GM23338 (cell line): ENCODE data around the gene IL21R. TPM values are rescaled to one million over a fixed set of nuclear protein-coding genes. Genes with fewer than 3 reads are reported as not detected.

ENCODE experiments used
- ATAC-seq: fragments of 200-7000 bp; cut with Tn5 transposase; 3 replicates; pipeline ENCODE4 v1.9.1; 2020
- DNase-seq: peaks from one replicate; pipeline ENCODE4 v3.0.0-alpha.2; 2015; ENCODE audit warnings: low spot score
- H2AFZ ChIP-seq: fragments of 200-600 bp; sonication (generic); 2 replicates; pipeline ENCODE4 v1.8.0; 2016; ENCODE audit warnings: antibody characterized with exemption, mild to moderate bottlenecking, moderate library complexity
- H3F3A ChIP-seq: fragments of 200-600 bp; sonication (generic); replicated peaks from 2 replicates; pipeline ENCODE4 v1.8.0; 2017; ENCODE audit warnings: antibody characterized with exemption, mixed run types, low read depth
- H3K27ac ChIP-seq: fragments of 200-600 bp; sonication (generic); 2 replicates; pipeline ENCODE4 v1.6.1; 2016; ENCODE audit warnings: low read depth
- H3K27me3 ChIP-seq: fragments of 200-600 bp; sonication (generic); 2 replicates; pipeline ENCODE4 v1.8.0; 2016; ENCODE audit warnings: mild to moderate bottlenecking, mixed run types, moderate library complexity; ENCODE audit not compliant: insufficient read depth
- H3K36me3 ChIP-seq: fragments of 200-600 bp; sonication (generic); 2 replicates; pipeline ENCODE4 v1.8.0; 2016; ENCODE audit warnings: mild to moderate bottlenecking; ENCODE audit not compliant: insufficient read depth
- H3K4me1 ChIP-seq: fragments of 200-600 bp; sonication (generic); 2 replicates; pipeline ENCODE4 v1.8.0; 2016; ENCODE audit warnings: mild to moderate bottlenecking, moderate library complexity; ENCODE audit not compliant: insufficient read depth
- H3K4me2 ChIP-seq: fragments of 200-600 bp; sonication (generic); 2 replicates; pipeline ENCODE4 v1.7.1; 2017; ENCODE audit warnings: mixed run types
- H3K4me3 ChIP-seq: fragments of 200-600 bp; sonication (generic); 2 replicates; pipeline ENCODE4 v1.6.1; 2016; ENCODE audit warnings: mixed run types
- H3K79me2 ChIP-seq: fragments of 200-600 bp; sonication (generic); replicated peaks from 2 replicates; pipeline ENCODE4 v1.8.0; 2017; ENCODE audit warnings: mild to moderate bottlenecking; ENCODE audit not compliant: insufficient read depth
- H3K9me2 ChIP-seq: fragments of 200-600 bp; sonication (generic); 2 replicates; pipeline ENCODE4 v1.8.0; 2017; ENCODE audit not compliant: insufficient read depth
- H4K20me1 ChIP-seq: fragments of 200-600 bp; sonication (generic); replicated peaks from 2 replicates; pipeline ENCODE4 v1.8.0; 2017; ENCODE audit warnings: mild to moderate bottlenecking; ENCODE audit not compliant: insufficient read depth
- H3K27ac Mint-ChIP-seq: 2 replicates; pipeline ENCODE4 v1.8.0; 2020; ENCODE audit warnings: inconsistent platforms, mild to moderate bottlenecking, moderate library complexity, mixed read lengths
- H3K27me3 Mint-ChIP-seq: 3 replicates; pipeline ENCODE4 v1.8.0; 2022; ENCODE audit warnings: low read depth, mild to moderate bottlenecking, moderate library complexity, mixed read lengths, inconsistent platforms; ENCODE audit not compliant: insufficient read depth, poor library complexity
- H3K36me3 Mint-ChIP-seq: 3 replicates; pipeline ENCODE4 v1.8.0; 2021; ENCODE audit warnings: low read depth, mild to moderate bottlenecking, inconsistent platforms, moderate library complexity, mixed read lengths
- H3K4me1 Mint-ChIP-seq: 3 replicates; pipeline ENCODE4 v1.8.0; 2020; ENCODE audit warnings: mild to moderate bottlenecking, inconsistent platforms, mixed read lengths
- H3K4me3 Mint-ChIP-seq: 3 replicates; pipeline ENCODE4 v1.8.0; 2021; ENCODE audit warnings: moderate library complexity, mild to moderate bottlenecking, inconsistent platforms, mixed read lengths
- H3K9me3 Mint-ChIP-seq: 3 replicates; pipeline ENCODE4 v1.8.0; 2020; ENCODE audit warnings: moderate library complexity, mild to moderate bottlenecking, inconsistent platforms, mixed read lengths
- CREB1 ChIP-seq: fragments of 250-450 bp; sonication (Bioruptor Pico); IDR thresholded peaks from 2 replicates; pipeline ENCODE4 v1.5.0; 2020; ENCODE audit warnings: low read depth, mild to moderate bottlenecking, moderate library complexity
- CTCF ChIP-seq, 2 experiments: fragments of 200-600 bp in 1 of 2; sonication (generic) in 1 of 2; conservative IDR thresholded peaks; 2 replicates each; pipeline versions ENCODE4 v1.5.1 to v1.6.1; 2016 to 2017; ENCODE audit warnings: antibody characterized with exemption in 2 of 2, low read depth in 2 of 2, mild to moderate bottlenecking in 2 of 2, moderate library complexity in 1 of 2
- EZH2phosphoT487 ChIP-seq: fragments of 200-600 bp; sonication (generic); IDR thresholded peaks from one replicate; pipeline ENCODE4 v1.8.1; 2018; ENCODE audit warnings: antibody characterized with exemption; ENCODE audit not compliant: unreplicated experiment
- JUNB ChIP-seq: IDR thresholded peaks from one replicate; pipeline ENCODE4 v1.6.1; 2016; ENCODE audit warnings: antibody characterized with exemption; ENCODE audit not compliant: unreplicated experiment
- NANOG ChIP-seq: IDR thresholded peaks from 2 replicates; pipeline ENCODE4 v1.6.1; 2016; ENCODE audit warnings: antibody characterized with exemption, borderline replicate concordance
- POLR2AphosphoS5 ChIP-seq: IDR thresholded peaks from 2 replicates; pipeline ENCODE4 v1.6.1; 2016; ENCODE audit warnings: antibody characterized with exemption, low read depth
- REST ChIP-seq: IDR thresholded peaks from one replicate; pipeline ENCODE4 v1.6.1; 2018; ENCODE audit warnings: antibody characterized with exemption; ENCODE audit not compliant: unreplicated experiment
- STAT1 ChIP-seq: IDR thresholded peaks from one replicate; pipeline ENCODE4 v1.6.1; 2016; ENCODE audit warnings: antibody characterized with exemption; ENCODE audit not compliant: unreplicated experiment
- ZNF114 ChIP-seq: fragments of 250-450 bp; sonication (Bioruptor Pico); IDR thresholded peaks from 2 replicates; pipeline ENCODE4 v1.5.0; 2020; ENCODE audit warnings: mild to moderate bottlenecking, moderate library complexity
- ZNF331 ChIP-seq: fragments of 250-450 bp; sonication (Bioruptor Pico); IDR thresholded peaks from 2 replicates; pipeline ENCODE4 v1.5.0; 2020; ENCODE audit warnings: low read depth, mild to moderate bottlenecking, moderate library complexity
- polyA plus RNA-seq: library from polyadenylated mRNA; unstranded; fragments of >200 nt; fragmentation: Nextera tagmentation; extraction: Ambion mirVana; gene quantifications from 2 replicates; pipeline ENCODE4 v1.2.1, GENCODE V29; 2016
- total RNA-seq: library from RNA; depleted of rRNA; stranded (reverse); fragments of >200 nt; shearing (Covaris generic); gene quantifications from 2 replicates; pipeline ENCODE4 v1.2.3, GENCODE V29; 2014

IL21R gene
- total and polyA plus RNA-seq, 2 experiments from 2014 or later = 0.42 to 2.6 TPM

GRCh38 chr16:27485126-27485525 lies 83.2 kb downstream of the IL21R start:
- no peaks in the 10 kb centered on the region for H3K9me3 Mint-ChIP-seq

GRCh38 chr16:27485811-27486210 lies 83.8 kb downstream of the IL21R start:
- H3F3A ChIP-seq = no peaks in the 10 kb centered on the region
- H3K9me3 Mint-ChIP-seq = no peaks in the 10 kb centered on the region
- no peak overlapping the region for H3K27ac Mint-ChIP-seq
- no peak for TF ChIP-seq CREB1 (CRISPR knock-in tag)
- TF ChIP-seq JUNB = no peak
- TF ChIP-seq POLR2AphosphoS5 = no peak
- no peak for TF ChIP-seq REST
- TF ChIP-seq STAT1 = no peak
- no peak for TF ChIP-seq ZNF114 (CRISPR knock-in tag)
- TF ChIP-seq CTCF (conservative IDR thresholded peaks at IDR 0.05; ENCODE audit: low read depth in 2 of 2) = no peak
- no peak for TF ChIP-seq EZH2phosphoT487
- TF ChIP-seq ZNF331 (CRISPR knock-in tag) = no peak
- TF ChIP-seq NANOG = no peak
- no peaks in the 10 kb centered on the region for H3K9me2 ChIP-seq
- peaks cover 88% of the 10 kb centered on the region for H3K36me3 Mint-ChIP-seq
- no peak overlapping the region for H3K4me2 ChIP-seq
- H3K27me3 ChIP-seq = no peaks in the 10 kb centered on the region
- no peaks in the 10 kb centered on the region for H3K4me1 ChIP-seq
- peaks cover 3% of the 10 kb centered on the region; the same call in 1 of the 2 replicates for H4K20me1 ChIP-seq
- no peak overlapping the region for H3K27ac ChIP-seq
- DNase-seq (no peak), ATAC-seq (no peak)
- no peaks in the 10 kb centered on the region for H3K4me1 Mint-ChIP-seq
- no peak overlapping the region for H2AFZ ChIP-seq
- peaks cover 8% of the 10 kb centered on the region for H3K27me3 Mint-ChIP-seq
- no peak overlapping the region for H3K4me3 Mint-ChIP-seq
- peaks cover 29% of the 10 kb centered on the region for H3K36me3 ChIP-seq
- H3K4me3 ChIP-seq = no peak overlapping the region
- no peaks in the 10 kb centered on the region for H3K79me2 ChIP-seq

More at GRCh38 chr16:27485126-27485525, 83.2 kb downstream of the IL21R start:
- Histone ChIP-seq H3F3A (no peaks in the 10 kb centered on the region), H3K27ac (no peak overlapping the region), H2AFZ (no peak overlapping the region), H3K36me3 (peaks cover 30% of the 10 kb centered on the region), H3K4me1 (no peaks in the 10 kb centered on the region), H3K4me3 (no peak overlapping the region), H3K9me2 (no peaks in the 10 kb centered on the region), H3K79me2 (no peaks in the 10 kb centered on the region), H4K20me1 (peaks cover 3% of the 10 kb centered on the region), H3K27me3 (no peaks in the 10 kb centered on the region), H3K4me2 (no peak overlapping the region)
- DNase-seq = no peak
- Mint-ChIP-seq H3K27me3 (peaks cover 8% of the 10 kb centered on the region), H3K36me3 (peaks cover 93% of the 10 kb centered on the region), H3K27ac (no peak overlapping the region; the same call in 1 of the 2 replicates), H3K4me3 (no peak overlapping the region), H3K4me1 (no peaks in the 10 kb centered on the region)
- ATAC-seq = no peak
- TF ChIP-seq NANOG (no peak), EZH2phosphoT487 (no peak), JUNB (no peak), CTCF (conservative IDR thresholded peaks at IDR 0.05; ENCODE audit: low read depth in 2 of 2) (no peak)
